Measurements from ENCODE around the gene CWH43.
"Not testable (repeated sequence)": the region's sequence is repeated elsewhere in the genome, so short reads cannot be mapped to it uniquely, and the experiment has no call there.

Gene CWH43

DNA sequence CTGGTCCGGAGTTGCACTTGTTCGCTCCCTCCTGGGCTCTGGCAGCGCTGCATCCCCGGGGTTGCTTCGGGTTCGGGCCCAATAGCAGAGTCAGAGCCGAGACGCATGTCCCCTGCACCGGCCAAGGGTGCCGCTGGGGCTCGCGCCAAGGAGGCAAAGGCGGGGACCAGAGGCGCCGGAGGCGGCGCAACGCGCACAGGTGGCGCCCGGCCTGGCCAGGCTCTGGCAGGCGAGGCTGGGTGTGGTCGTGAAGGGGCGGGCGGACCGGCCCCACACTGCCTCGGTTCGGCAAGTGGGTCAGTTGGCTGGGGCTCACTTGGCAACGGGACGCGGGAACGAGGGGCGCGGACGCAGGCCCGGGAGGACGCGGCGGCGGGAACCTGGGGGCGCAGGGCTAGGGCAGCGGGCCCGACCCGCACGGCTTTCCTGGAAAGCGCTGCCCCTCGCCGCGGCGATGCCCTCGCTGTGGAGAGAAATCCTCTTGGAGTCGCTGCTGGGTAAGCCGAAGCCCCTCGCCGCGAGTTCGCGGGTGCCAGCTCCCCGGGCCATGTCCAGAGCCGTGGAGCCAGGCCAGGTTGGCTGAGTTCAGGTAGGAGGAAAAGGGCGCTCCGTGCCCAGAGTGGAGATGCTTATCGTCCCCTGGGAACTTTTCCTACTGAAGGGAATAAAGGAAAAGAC is at the start of gene CWH43:
Gene CWH43 (plus strand): TSS at position 300 of the 678 bp plus-strand sequence. CDS start 155 bp downstream, at position 455.
- DNase-seq = no peak

DNA sequence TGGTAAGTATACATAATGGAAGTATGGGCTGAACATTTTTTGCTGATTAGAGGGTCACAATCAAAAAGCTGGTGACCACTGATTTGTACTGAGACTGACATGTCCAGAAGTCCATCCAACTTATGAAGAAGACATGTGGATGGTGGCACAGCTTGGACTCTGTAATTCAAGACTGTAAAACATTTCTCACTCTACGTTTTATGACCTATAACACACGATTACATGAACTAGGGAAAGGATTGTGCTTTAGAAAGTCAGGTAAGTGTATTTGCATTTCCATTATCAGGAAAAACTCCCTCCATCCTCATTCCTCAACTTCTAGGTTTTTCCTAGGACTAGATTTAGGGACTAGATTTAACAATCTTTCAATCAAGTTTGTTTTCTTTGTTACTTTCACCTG is 49.0 kb upstream of the CWH43 start:
- DNase-seq = no peak

GRCh38 chr4:48938831-48939230 is 47.2 kb upstream of the CWH43 start:
- DNase-seq = no peak

DNA sequence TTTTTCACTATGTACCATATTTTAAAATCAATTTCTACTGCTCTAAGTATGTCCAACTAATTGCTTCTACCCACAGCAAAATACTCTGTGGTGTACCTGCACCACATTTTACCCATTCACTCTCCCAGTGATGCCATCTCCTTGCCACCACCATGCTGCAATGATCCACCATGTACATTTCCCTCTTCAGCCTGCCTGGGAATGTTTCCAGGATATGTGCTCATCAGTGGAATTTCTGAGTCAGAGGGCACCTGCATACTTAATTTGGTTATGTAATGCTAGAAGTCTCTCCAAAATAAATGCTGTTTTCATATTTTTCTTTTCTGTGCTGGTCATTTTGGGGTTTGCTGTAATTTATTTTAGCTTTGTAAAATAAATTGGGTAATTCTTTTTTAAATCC is 46.3 kb upstream of the CWH43 start:
- no peak for DNase-seq

GRCh38 chr4:48943387-48943786 is 42.7 kb upstream of the CWH43 start:
- no peak for DNase-seq

DNA sequence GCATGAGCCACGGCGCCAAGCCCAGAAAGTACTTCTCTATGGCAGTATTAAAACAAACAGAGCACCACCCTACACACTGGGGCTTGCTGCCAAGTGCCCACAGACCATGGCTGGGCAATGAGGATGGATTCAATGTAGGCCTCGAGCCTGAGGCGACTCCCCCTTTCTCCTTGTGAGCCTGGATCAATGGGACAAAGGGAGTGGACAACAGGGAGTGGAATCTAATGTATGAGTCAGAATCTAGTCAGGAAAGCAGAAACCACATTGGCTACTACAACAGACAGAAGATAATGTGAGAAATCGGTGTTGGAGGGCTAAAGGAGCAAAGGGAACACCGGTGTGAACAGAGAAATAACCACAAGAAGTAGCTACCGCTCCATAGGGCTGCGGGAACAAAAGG is 41.8 kb upstream of the CWH43 start:
- DNase-seq = no peak

DNA sequence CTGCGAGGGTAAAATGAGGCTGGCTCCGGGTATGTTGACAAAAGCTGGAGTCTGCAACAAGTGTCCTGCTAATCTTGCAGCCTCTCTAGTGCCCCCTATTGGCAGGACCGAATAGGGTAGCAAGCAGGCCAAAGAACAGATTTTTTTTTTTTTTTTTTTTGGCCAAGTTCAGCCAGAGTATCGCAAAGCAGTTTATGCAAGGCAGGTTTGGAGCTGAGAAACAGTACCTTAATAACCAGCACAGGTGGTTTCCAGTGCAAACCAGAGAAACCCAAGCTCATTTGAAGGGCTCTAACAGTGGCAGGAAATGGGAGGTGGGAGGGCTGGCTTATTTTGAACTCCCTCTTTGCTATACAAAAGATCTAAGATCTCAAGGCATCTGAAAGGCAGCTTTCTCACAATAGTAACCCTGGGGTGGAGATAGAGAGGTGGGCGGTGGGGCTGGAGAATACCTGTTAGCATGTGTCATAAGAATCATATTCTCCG is 41.3 kb upstream of the CWH43 start:
- no peak for DNase-seq

- no peak for DNase-seq
These were observed 40.1 kb upstream of the CWH43 start for GRCh38 chr4:48945981-48946380.

DNA sequence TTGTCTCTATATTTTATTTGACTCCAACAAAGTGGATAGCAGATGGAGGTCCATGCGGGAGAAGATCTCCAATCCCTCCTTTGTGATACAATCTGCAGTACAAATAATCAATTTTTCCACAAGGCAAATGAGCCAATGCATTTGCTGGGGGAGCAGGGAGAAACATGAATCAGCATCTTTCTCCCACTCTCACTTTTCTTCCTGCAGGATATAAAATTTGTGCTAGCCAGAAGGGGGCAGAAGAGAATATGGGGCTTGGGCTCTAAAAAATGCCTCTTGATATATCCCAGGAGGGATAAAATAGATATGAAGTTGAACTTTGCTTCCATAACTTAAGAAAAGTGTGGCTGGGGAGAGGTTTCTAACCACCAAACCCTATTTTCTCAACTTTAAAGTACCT is 38.3 kb upstream of the CWH43 start:
- DNase-seq = no peak

DNA sequence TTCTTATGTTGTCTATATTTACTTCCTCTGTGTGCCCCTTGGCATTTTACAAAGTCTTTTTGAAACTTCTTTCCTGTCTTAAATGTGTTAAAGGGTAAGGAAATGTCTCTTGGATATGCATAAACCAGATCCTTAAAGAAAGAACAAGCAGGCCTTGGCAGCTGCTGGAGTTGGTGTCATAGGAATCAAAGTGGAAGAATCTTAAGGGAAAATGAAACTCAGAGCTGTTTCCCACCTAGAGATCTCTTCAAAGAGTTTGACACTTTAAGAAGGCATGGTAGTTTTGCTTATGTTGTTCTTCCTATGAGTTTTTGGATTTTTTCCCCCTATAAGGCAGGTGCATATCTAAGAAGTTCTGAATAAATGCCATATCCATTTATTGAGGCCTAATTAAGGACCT is 37.0 kb upstream of the CWH43 start:
- no peak for DNase-seq

- DNase-seq = no peak
These were observed 36.4 kb upstream of the CWH43 start for GRCh38 chr4:48949518-48950219.

DNA sequence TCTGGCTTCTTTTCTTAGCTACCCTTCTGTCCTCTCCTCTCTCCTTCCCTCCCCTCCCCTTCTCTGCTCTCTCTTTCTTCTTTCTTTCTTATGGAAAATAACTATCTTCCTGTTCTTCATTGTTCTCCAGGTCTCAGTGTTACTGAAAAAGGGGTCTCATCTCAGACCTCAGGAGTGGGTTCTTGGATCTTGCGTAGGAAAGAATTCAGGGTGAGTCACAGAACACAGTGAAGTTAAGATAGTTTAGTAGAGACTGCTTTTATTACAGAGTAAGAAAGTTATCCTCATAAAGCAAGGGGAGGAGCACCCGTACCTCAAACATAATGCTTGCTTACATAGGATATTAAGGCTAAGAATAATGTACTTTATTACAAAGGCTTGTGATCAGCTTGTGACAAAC is 31.8 kb upstream of the CWH43 start:
- DNase-seq = no peak

DNA sequence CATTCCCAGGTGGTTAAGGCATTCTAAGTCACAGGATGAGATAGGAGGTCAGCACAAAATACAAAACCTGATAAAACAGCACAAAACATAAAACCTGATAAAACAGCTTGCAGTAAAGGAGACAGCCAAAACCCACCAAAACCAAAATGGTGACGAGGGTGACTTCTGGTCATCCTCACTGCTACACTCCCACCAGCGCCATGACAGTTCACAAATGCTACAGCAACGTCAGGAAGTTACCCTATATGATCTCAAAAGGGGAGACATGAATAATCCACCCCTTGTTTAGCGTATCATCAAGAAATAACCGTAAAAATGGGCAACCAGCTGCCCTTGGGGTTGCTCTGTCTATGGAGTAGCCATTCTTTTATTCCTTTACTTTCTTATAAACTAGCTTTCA is 28.7 kb upstream of the CWH43 start:
- DNase-seq = not testable (repeated sequence)

GRCh38 chr4:48958582-48958981 is 27.5 kb upstream of the CWH43 start:
- no peak for DNase-seq

DNA sequence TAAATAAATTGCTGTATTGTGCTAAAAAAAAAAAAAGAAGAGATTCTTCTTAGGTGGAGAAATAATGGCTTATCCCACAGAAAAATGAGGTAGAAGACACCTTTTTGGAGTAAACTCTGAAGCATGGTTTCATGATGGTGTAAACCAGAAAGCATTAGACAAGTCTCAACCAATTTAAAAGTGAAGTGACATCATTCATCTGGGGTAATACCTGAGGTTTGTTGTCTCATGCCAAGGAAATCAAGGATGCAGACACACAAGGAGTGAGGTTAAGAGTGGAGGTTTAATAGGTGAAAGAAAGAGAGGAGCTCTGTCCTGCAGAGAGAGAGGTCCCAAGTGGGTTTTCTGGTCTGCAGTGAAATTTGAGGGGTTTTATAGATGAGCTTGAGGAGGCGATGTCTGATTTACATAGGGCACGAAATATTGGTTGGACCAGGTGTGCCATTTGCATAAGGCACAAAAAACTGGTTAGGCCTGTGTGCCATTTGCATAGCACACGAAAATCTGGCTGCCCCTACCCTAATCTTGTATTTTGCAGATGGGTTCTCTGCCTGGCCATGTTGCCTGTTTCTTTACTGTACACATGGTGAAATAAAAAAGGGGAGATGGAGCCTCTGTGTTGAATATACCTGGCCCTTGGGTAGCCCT is 25.0 kb upstream of the CWH43 start:
- DNase-seq = no peak

- no peak for DNase-seq
These were observed 23.4 kb upstream of the CWH43 start for GRCh38 chr4:48962636-48963035.

GRCh38 chr4:48963042-48963679 is 22.9 kb upstream of the CWH43 start:
- peak; percentile 51 for DNase-seq

- no peak for DNase-seq
These were observed 19.0 kb upstream of the CWH43 start for GRCh38 chr4:48967101-48967500.

- no peak for DNase-seq
These were observed 18.4 kb upstream of the CWH43 start for GRCh38 chr4:48967631-48968030.

DNA sequence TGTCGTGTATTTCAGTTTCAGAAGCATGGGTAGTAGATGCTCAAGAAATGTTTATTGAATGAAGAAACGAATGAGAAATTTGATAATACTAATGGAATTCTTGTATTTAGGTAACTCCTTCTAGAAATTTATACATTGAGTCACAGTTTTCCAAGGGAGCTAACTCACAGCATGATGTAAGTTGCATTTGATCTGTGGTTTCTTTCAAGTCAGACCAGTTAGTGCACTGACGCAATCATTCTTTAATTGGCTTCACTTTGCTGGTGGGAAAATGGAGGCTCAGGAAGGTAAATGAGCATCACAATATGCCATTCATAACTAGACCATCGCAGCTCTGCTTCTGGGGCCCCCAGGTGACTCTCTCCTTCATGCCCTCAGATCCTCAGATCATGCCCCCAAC is 17.3 kb upstream of the CWH43 start:
- DNase-seq = no peak

GRCh38 chr4:48970471-48970921 is 15.6 kb upstream of the CWH43 start:
- DNase-seq = no peak

DNA sequence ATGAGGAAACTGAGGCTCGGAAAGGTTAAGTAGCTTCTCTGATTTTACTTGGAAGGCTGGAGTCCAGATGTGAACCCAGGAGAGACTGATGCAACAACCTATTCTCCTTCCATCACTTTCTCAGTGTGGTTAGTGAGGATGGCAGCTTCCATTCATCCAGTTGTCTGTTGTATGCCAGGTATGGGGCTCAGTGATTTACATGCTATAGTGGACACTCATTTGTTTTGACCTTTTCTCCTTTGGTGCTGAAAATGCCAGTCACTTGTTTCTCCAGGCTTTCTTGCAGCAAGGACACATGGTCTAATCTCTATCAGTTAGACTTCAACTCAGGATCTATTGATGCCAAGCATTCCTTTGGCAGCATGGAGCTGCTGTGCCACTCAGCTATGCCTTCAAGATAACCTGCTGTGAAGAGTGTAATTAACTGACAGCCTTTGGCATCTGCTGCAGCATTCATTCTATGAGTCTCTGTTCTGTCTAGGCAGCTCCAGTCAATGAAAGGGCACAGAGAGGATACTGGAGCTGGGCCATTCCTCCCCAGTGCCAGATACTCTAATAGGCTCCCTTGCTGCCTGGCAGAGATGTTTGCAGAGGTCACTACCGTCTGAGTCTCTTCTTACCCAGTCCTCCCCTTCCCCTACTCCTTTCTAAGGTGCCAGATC is 11.0 kb upstream of the CWH43 start:
- no peak for DNase-seq

- no peak for DNase-seq
These were observed 10.0 kb upstream of the CWH43 start for GRCh38 chr4:48976041-48976440.
